NB4 (cell line): ENCODE results near the gene NPAS2.

ENCODE experiments used
- POLR2A ChIP-seq: IDR thresholded peaks from 2 replicates; pipeline ENCODE4 v1.6.1; 2011; ENCODE audit warnings: mild to moderate bottlenecking; ENCODE audit not compliant: insufficient read length; ENCODE audit errors: extremely low read depth
- TF ChIP-seq, protein P1 (sequence below): IDR thresholded peaks from one replicate; pipeline ENCODE4 v1.5.1; 2012; ENCODE audit warnings: low read depth, low read length

DNA sequence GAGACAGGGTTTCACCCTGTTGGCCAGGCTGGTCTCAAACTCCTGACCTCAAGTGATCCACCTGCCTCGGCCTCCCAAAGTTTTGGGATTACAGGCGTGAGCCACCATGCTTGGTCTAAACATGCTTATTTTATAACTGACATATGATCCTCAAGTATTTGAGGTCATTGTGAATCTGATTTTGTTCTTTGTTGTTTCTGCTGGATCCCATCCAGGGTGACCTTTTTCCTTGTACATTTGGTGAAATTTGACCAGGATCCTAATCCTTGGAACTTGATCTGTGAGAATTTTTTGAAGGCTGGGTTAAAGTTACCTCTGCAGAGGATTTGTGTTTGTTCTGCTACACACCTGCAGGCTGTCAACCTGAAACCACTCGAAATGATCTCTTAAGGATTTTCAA is 49.2 kb downstream of the NPAS2 start:
- TF ChIP-seq, protein P1, sequence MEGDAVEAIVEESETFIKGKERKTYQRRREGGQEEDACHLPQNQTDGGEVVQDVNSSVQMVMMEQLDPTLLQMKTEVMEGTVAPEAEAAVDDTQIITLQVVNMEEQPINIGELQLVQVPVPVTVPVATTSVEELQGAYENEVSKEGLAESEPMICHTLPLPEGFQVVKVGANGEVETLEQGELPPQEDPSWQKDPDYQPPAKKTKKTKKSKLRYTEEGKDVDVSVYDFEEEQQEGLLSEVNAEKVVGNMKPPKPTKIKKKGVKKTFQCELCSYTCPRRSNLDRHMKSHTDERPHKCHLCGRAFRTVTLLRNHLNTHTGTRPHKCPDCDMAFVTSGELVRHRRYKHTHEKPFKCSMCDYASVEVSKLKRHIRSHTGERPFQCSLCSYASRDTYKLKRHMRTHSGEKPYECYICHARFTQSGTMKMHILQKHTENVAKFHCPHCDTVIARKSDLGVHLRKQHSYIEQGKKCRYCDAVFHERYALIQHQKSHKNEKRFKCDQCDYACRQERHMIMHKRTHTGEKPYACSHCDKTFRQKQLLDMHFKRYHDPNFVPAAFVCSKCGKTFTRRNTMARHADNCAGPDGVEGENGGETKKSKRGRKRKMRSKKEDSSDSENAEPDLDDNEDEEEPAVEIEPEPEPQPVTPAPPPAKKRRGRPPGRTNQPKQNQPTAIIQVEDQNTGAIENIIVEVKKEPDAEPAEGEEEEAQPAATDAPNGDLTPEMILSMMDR, result no peak
- no peak for TF ChIP-seq POLR2A
